Activated naive CD4-positive, alpha-beta T cell treated with anti-CD3 and anti-CD28 coated beads, Interleukin-2, amount 50 U/mL, for 72 hours (primary cell): ENCODE results near the gene CFHR5. TPM values are rescaled to one million over a fixed set of nuclear protein-coding genes. Genes with fewer than 3 reads are reported as not detected.
A peak's percentile ranks its signal among the peaks of the same experiment; 100 is the strongest.
"Not testable (repeated sequence)": the region's sequence is repeated elsewhere in the genome, so short reads cannot be mapped to it uniquely, and the experiment has no call there.

ENCODE experiments used
- ATAC-seq, 2 donors: fragments of 150-1000 bp; cut with Tn5 transposase; 2 replicates each; pipeline ENCODE4 v1.10.0; 2021; ENCODE audit warnings: mild to moderate bottlenecking in 2 of 2, moderate library complexity in 2 of 2
- DNase-seq, 2 donors: peaks; one replicate each; pipeline ENCODE4 v3.0.0; 2021 to 2022; ENCODE audit warnings: low spot score in 2 of 2
- H3K27ac Mint-ChIP-seq, 2 donors: one replicate each; pipeline ENCODE4 v1.8.0; 2022; ENCODE audit warnings: mild to moderate bottlenecking in 2 of 2, mixed read lengths in 2 of 2
- H3K36me3 Mint-ChIP-seq, 2 donors: one replicate each; pipeline ENCODE4 v1.8.0; 2022; ENCODE audit warnings: mixed read lengths in 2 of 2
- H3K9me3 Mint-ChIP-seq, 2 donors: one replicate each; pipeline ENCODE4 v1.8.0; 2022; ENCODE audit warnings: mixed read lengths in 2 of 2
- total RNA-seq, 2 donors: library from RNA; stranded (reverse); gene quantifications; one replicate each; pipeline ENCODE4 v1.2.3, GENCODE V29; 2022

Gene CFHR5
- not detected for total RNA-seq

- Mint-ChIP-seq H3K36me3 (no peaks in the 10 kb centered on the region), H3K9me3 (no peaks in the 10 kb centered on the region), H3K27ac (no peak within 1 kb of the TSS)
- ATAC-seq (no peak), DNase-seq (no peak)
Observed at GRCh38 chr1:196977278-196977677, at the start of gene CFHR5. TSS of gene CFHR5 (plus strand) at chr1:196977556. CDS start at chr1:196977665, 109 bp downstream.

GRCh38 chr1:196932853-196933252, 44.5 kb upstream of the CFHR5 start:
- not testable (repeated sequence) for H3K36me3 Mint-ChIP-seq, H3K27ac Mint-ChIP-seq, H3K9me3 Mint-ChIP-seq, ATAC-seq, DNase-seq

GRCh38 chr1:196933531-196934189, 43.7 kb upstream of the CFHR5 start:
- DNase-seq (peak in 1 of 2 donors; percentile 54), ATAC-seq (no peak)
- H3K36me3 Mint-ChIP-seq, result no peaks in the 10 kb centered on the region
- H3K27ac Mint-ChIP-seq, result no peak overlapping the region
- peaks cover 5 to 7% of the 10 kb centered on the region in 2 donors for H3K9me3 Mint-ChIP-seq

- not testable (repeated sequence) for ATAC-seq, H3K36me3 Mint-ChIP-seq, H3K27ac Mint-ChIP-seq, DNase-seq
- peaks cover 0 to 14% of the 10 kb centered on the region in 2 donors for H3K9me3 Mint-ChIP-seq
Observed at GRCh38 chr1:196941474-196941873, 35.9 kb upstream of the CFHR5 start.

GRCh38 chr1:196943568-196943967, 33.8 kb upstream of the CFHR5 start, which contains the start of gene CFHR2:
TSS of gene CFHR2 (plus strand) at chr1:196943738. CDS start at chr1:196943881, 143 bp downstream.
- H3K27ac Mint-ChIP-seq, H3K36me3 Mint-ChIP-seq, ATAC-seq, DNase-seq: not testable (repeated sequence)
- peaks cover 0 to 13% of the 10 kb centered on the region in 2 donors for H3K9me3 Mint-ChIP-seq

GRCh38 chr1:196951711-196952394, 25.5 kb upstream of the CFHR5 start:
- ATAC-seq (no peak), DNase-seq (no peak)
- no peak overlapping the region for H3K27ac Mint-ChIP-seq
- H3K36me3 Mint-ChIP-seq, result no peaks in the 10 kb centered on the region
- H3K9me3 Mint-ChIP-seq, result peaks cover 0 to 7% of the 10 kb centered on the region in 2 donors

GRCh38 chr1:196954778-196955177, 22.6 kb upstream of the CFHR5 start:
- ATAC-seq (no peak), DNase-seq (no peak)
- Mint-ChIP-seq H3K36me3 (no peaks in the 10 kb centered on the region), H3K27ac (no peak overlapping the region), H3K9me3 (peaks cover 0 to 7% of the 10 kb centered on the region in 2 donors)

GRCh38 chr1:196955926-196956325, 21.4 kb upstream of the CFHR5 start:
- H3K27ac Mint-ChIP-seq, result no peak overlapping the region

GRCh38 chr1:196960854-196961253, 16.5 kb upstream of the CFHR5 start:
- no peak overlapping the region for H3K27ac Mint-ChIP-seq
- no peaks in the 10 kb centered on the region for H3K36me3 Mint-ChIP-seq

More at GRCh38 chr1:196955926-196956325, 21.4 kb upstream of the CFHR5 start:
- ATAC-seq, result no peak
- no peak for DNase-seq
- H3K9me3 Mint-ChIP-seq, result peaks cover 0 to 7% of the 10 kb centered on the region in 2 donors
- no peaks in the 10 kb centered on the region for H3K36me3 Mint-ChIP-seq

GRCh38 chr1:196970182-196970581, 7.2 kb upstream of the CFHR5 start:
- DNase-seq (no peak), ATAC-seq (no peak)
- no peak overlapping the region for H3K27ac Mint-ChIP-seq
- no peaks in the 10 kb centered on the region for H3K9me3 Mint-ChIP-seq
- no peaks in the 10 kb centered on the region for H3K36me3 Mint-ChIP-seq

More at GRCh38 chr1:196960854-196961253, 16.5 kb upstream of the CFHR5 start:
- no peaks in the 10 kb centered on the region for H3K9me3 Mint-ChIP-seq
- DNase-seq (no peak), ATAC-seq (no peak)

- ATAC-seq (no peak), DNase-seq (no peak)
- H3K36me3 Mint-ChIP-seq, result no peaks in the 10 kb centered on the region
- H3K27ac Mint-ChIP-seq, result no peak overlapping the region
- no peaks in the 10 kb centered on the region for H3K9me3 Mint-ChIP-seq
Observed at GRCh38 chr1:196976278-196976677, 1.1 kb upstream of the CFHR5 start.

GRCh38 chr1:196980859-196981258, 3.5 kb downstream of the CFHR5 start:
- ATAC-seq (no peak), DNase-seq (no peak)
- Mint-ChIP-seq H3K36me3 (no peaks in the 10 kb centered on the region), H3K27ac (no peak overlapping the region), H3K9me3 (no peaks in the 10 kb centered on the region)

- not testable (repeated sequence) for DNase-seq, H3K27ac Mint-ChIP-seq, H3K36me3 Mint-ChIP-seq, ATAC-seq, H3K9me3 Mint-ChIP-seq
Observed at GRCh38 chr1:196982247-196982646, 4.9 kb downstream of the CFHR5 start.

GRCh38 chr1:196991919-196992651, 14.7 kb downstream of the CFHR5 start:
- ATAC-seq, result not testable (repeated sequence)

GRCh38 chr1:196993916-196994315, 16.6 kb downstream of the CFHR5 start:
- DNase-seq (no peak), ATAC-seq (no peak)
- Mint-ChIP-seq H3K36me3 (no peaks in the 10 kb centered on the region), H3K27ac (no peak overlapping the region), H3K9me3 (peaks cover 0 to 4% of the 10 kb centered on the region in 2 donors)

More at GRCh38 chr1:196991919-196992651, 14.7 kb downstream of the CFHR5 start:
- not testable (repeated sequence) for H3K27ac Mint-ChIP-seq, H3K36me3 Mint-ChIP-seq, DNase-seq
- peaks cover 0 to 10% of the 10 kb centered on the region in 2 donors for H3K9me3 Mint-ChIP-seq

- Mint-ChIP-seq H3K27ac (no peak overlapping the region), H3K36me3 (no peaks in the 10 kb centered on the region), H3K9me3 (no peaks in the 10 kb centered on the region)
- no peak for DNase-seq
- ATAC-seq, result no peak
Observed at GRCh38 chr1:196997423-196997822, 20.1 kb downstream of the CFHR5 start.

- DNase-seq (no peak), ATAC-seq (no peak)
- no peaks in the 10 kb centered on the region for H3K36me3 Mint-ChIP-seq
- H3K9me3 Mint-ChIP-seq, result no peaks in the 10 kb centered on the region
- no peak overlapping the region for H3K27ac Mint-ChIP-seq
Observed at GRCh38 chr1:197001828-197002227, 24.5 kb downstream of the CFHR5 start.
